Neuronal stem cell (in vitro differentiated cells): ENCODE data around the gene ISCA2.

Experiments
- DNase-seq: peaks from one replicate; pipeline ENCODE4 v3.0.0-alpha.2; 2013; ENCODE audit warnings: low spot score
- H2AFZ ChIP-seq: one replicate; pipeline ENCODE4 v1.6.1; 2013; ENCODE audit warnings: mild to moderate bottlenecking, low read length, inconsistent platforms
- H2AK5ac ChIP-seq: 2 replicates; pipeline ENCODE4 v1.6.1; 2013; ENCODE audit warnings: low read depth, mild to moderate bottlenecking, inconsistent platforms, low read length, moderate library complexity, mixed read lengths
- H2BK120ac ChIP-seq: 2 replicates; pipeline ENCODE4 v1.6.1; 2013; ENCODE audit warnings: low read depth, mild to moderate bottlenecking, inconsistent platforms, low read length, moderate library complexity, mixed read lengths
- H2BK12ac ChIP-seq: one replicate; pipeline ENCODE4 v1.6.1; 2013; ENCODE audit warnings: low read length, inconsistent platforms
- H2BK15ac ChIP-seq: 2 replicates; pipeline ENCODE4 v1.6.1; 2013; ENCODE audit warnings: mild to moderate bottlenecking, low read length, inconsistent platforms, mixed read lengths
- H2BK5ac ChIP-seq: one replicate; pipeline ENCODE4 v1.6.1; 2013; ENCODE audit warnings: inconsistent platforms, mild to moderate bottlenecking, low read length, moderate library complexity
- H3K14ac ChIP-seq: one replicate; pipeline ENCODE4 v1.6.1; 2013; ENCODE audit warnings: low read length, inconsistent platforms
- H3K18ac ChIP-seq: 2 replicates; pipeline ENCODE4 v1.6.1; 2013; ENCODE audit warnings: low read length, inconsistent platforms
- H3K23ac ChIP-seq: 2 replicates; pipeline ENCODE4 v1.6.1; 2013; ENCODE audit warnings: low read depth, mild to moderate bottlenecking, mixed read lengths, low read length, inconsistent platforms; ENCODE audit not compliant: poor library complexity
- H3K27ac ChIP-seq: replicated peaks from 3 replicates; pipeline ENCODE4 v1.5.1; 2013; ENCODE audit warnings: low read length, inconsistent platforms
- H3K27me3 ChIP-seq, 3 experiments: 2 replicates each; pipeline ENCODE4 v1.6.1; 2013; ENCODE audit warnings: low read length in 3 of 3, mild to moderate bottlenecking in 2 of 3, inconsistent platforms in 1 of 3, low read depth in 1 of 3, mixed read lengths in 1 of 3, moderate library complexity in 1 of 3; ENCODE audit not compliant: control insufficient read depth in 3 of 3, insufficient read depth in 3 of 3
- H3K36me3 ChIP-seq, 2 donors: replicated peaks in 1 of 2; 2 replicates each; pipeline ENCODE4 v1.6.1; 2013; ENCODE audit warnings: low read length in 2 of 2; ENCODE audit not compliant: control insufficient read depth in 2 of 2, insufficient read depth in 2 of 2
- H3K4ac ChIP-seq: 2 replicates; pipeline ENCODE4 v1.6.1; 2013; ENCODE audit warnings: inconsistent platforms, mild to moderate bottlenecking, low read length, moderate library complexity
- H3K4me1 ChIP-seq, 2 donors: 1 replicate in 1 of 2; 2 replicates in 1 of 2; pipeline ENCODE4 v1.6.1; 2013; ENCODE audit warnings: low read length in 2 of 2, low read depth in 1 of 2; ENCODE audit not compliant: control insufficient read depth in 2 of 2, insufficient read depth in 1 of 2
- H3K4me2 ChIP-seq: one replicate; pipeline ENCODE4 v1.6.1; 2013; ENCODE audit warnings: mild to moderate bottlenecking, low read length, inconsistent platforms; ENCODE audit not compliant: insufficient read depth, poor library complexity, severe bottlenecking
- H3K4me3 ChIP-seq, 2 donors: 2 replicates each; pipeline ENCODE4 v1.5.1; 2013; ENCODE audit warnings: low read length in 2 of 2, mild to moderate bottlenecking in 2 of 2, inconsistent platforms in 1 of 2, moderate library complexity in 1 of 2
- H3K79me1 ChIP-seq: one replicate; pipeline ENCODE4 v1.6.1; 2013; ENCODE audit warnings: low read depth, mild to moderate bottlenecking, inconsistent platforms, low read length, moderate library complexity
- H3K9ac ChIP-seq: one replicate; pipeline ENCODE4 v1.6.1; 2013; ENCODE audit warnings: mild to moderate bottlenecking, low read depth, low read length, inconsistent platforms; ENCODE audit not compliant: poor library complexity
- H3K9me3 ChIP-seq, 2 donors: replicated peaks in 1 of 2; 2 replicates each; pipeline versions ENCODE3 to v1.6.1; 2013; ENCODE audit warnings: low read length in 2 of 2, mild to moderate bottlenecking in 2 of 2, inconsistent platforms in 1 of 2, low read depth in 1 of 2, mixed read lengths in 1 of 2, moderate library complexity in 1 of 2; ENCODE audit not compliant: control insufficient read depth in 2 of 2, insufficient read depth in 1 of 2
- H4K8ac ChIP-seq: one replicate; pipeline ENCODE4 v1.6.1; 2013; ENCODE audit warnings: low read depth, mild to moderate bottlenecking, inconsistent platforms, low read length, moderate library complexity
- H4K91ac ChIP-seq: one replicate; pipeline ENCODE4 v1.6.1; 2013; ENCODE audit warnings: low read length, low read depth, mild to moderate bottlenecking, inconsistent platforms; ENCODE audit not compliant: poor library complexity
- WGBS, 2 donors: extraction: QIAGEN DNeasy Blood & Tissue Kit; methylation state at CpG; one replicate each; pipeline ENCODE4 v1.1.7; 2013; ENCODE audit warnings: missing lambda C conversion rate in 2 of 2, mixed read lengths in 1 of 2; ENCODE audit not compliant: insufficient read length in 2 of 2, insufficient replicate concordance in 1 of 2; ENCODE audit errors: extremely low coverage in 2 of 2; 5-methylcytosine and 5-hydroxymethylcytosine counted together

The ISCA2 gene

GRCh38 chr14:74519316-74520074 is 25.9 kb downstream of the ISCA2 start:
- H2BK5ac ChIP-seq: no peak overlapping the region
- peaks cover 10 to 30% of the 10 kb centered on the region in 2 donors for H3K4me1 ChIP-seq
- H3K79me1 ChIP-seq: no peaks in the 10 kb centered on the region
- H4K8ac ChIP-seq: no peak overlapping the region
- peak overlapping the region; percentile 20 for H4K91ac ChIP-seq
- no peak overlapping the region for H3K4me2 ChIP-seq
- no peak overlapping the region for H3K23ac ChIP-seq
- no CpG with 5 or more reads among the region's 6 CpGs for WGBS, 2 donors
- H3K9me3 ChIP-seq: no peaks in the 10 kb centered on the region
- peak overlapping the region; percentile 76 for H3K18ac ChIP-seq
- H3K14ac ChIP-seq: no peak overlapping the region
- H3K27me3 ChIP-seq: peaks cover 0 to 8% (median 0%) of the 10 kb centered on the region in 3 experiments
- H2AK5ac ChIP-seq: no peak overlapping the region
- no peak overlapping the region for H2AFZ ChIP-seq
- no peak overlapping the region for H2BK15ac ChIP-seq
- no peak overlapping the region for H3K4ac ChIP-seq
- no peak overlapping the region for H2BK120ac ChIP-seq
- H2BK12ac ChIP-seq: peak overlapping the region; percentile 28
- DNase-seq: no peak
- H3K36me3 ChIP-seq: no peaks in the 10 kb centered on the region
- H3K4me3 ChIP-seq: no peak overlapping the region
- H3K9ac ChIP-seq: no peak overlapping the region
- H3K27ac ChIP-seq: no peak overlapping the region

- no peak overlapping the region for H3K18ac ChIP-seq
- H3K27me3 ChIP-seq: peaks cover 0 to 21% (median 0%) of the 10 kb centered on the region in 3 experiments
- no peak overlapping the region for H4K8ac ChIP-seq
- H2BK120ac ChIP-seq: peak overlapping the region; percentile 28
- no peak for DNase-seq
- H3K14ac ChIP-seq: peak overlapping the region; percentile 22
- peak overlapping the region; percentile 52 for H2BK12ac ChIP-seq
- H2BK5ac ChIP-seq: no peak overlapping the region
- peak overlapping the region; percentile 81 for H2BK15ac ChIP-seq
- H3K4me3 ChIP-seq: no peak overlapping the region
- H2AK5ac ChIP-seq: peak overlapping the region; percentile 72
- H3K9ac ChIP-seq: no peak overlapping the region
- WGBS, 2 donors: no CpG with 5 or more reads among the region's 10 CpGs
- no peaks in the 10 kb centered on the region for H3K79me1 ChIP-seq
- no peaks in the 10 kb centered on the region for H3K36me3 ChIP-seq
- peaks cover 2 to 28% of the 10 kb centered on the region in 2 donors for H3K4me1 ChIP-seq
- peak overlapping the region; percentile 65 for H3K23ac ChIP-seq
- H4K91ac ChIP-seq: no peak overlapping the region
- peak overlapping the region; percentile 41 for H3K4ac ChIP-seq
- H3K27ac ChIP-seq: no peak overlapping the region
- no peaks in the 10 kb centered on the region for H3K9me3 ChIP-seq
- no peak overlapping the region for H3K4me2 ChIP-seq
- no peak overlapping the region for H2AFZ ChIP-seq
Measured at GRCh38 chr14:74521756-74522155, 28.2 kb downstream of the ISCA2 start.

DNA sequence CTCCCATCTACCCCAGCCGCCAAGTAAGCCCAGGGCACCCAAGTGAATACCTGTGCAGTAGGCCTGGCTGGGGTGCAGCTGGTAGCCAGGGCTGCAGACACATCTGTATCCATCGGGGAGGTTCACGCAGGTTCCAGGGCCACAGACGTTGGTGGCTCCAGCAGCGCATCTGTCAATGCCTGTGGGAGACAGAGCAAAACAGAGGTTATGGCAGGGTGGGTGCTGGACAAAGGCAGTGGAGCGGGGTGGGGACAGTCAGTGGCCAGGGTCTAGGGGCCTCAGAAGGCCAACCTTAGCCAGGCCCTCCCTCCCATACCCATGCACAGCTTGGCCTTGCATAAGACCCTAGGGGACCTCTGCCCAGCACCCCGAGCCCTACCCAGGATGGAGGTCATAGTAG is 29.2 kb downstream of the ISCA2 start:
- Histone ChIP-seq H3K4ac (no peak overlapping the region), H3K36me3 (no peaks in the 10 kb centered on the region), H2AFZ (no peak overlapping the region), H3K9ac (peak overlapping the region; percentile 14), H3K23ac (no peak overlapping the region), H3K27me3 (peaks cover 0 to 24% (median 0%) of the 10 kb centered on the region in 3 experiments), H3K4me2 (no peak overlapping the region), H3K4me1 (peaks cover 0 to 25% of the 10 kb centered on the region in 2 donors), H3K9me3 (no peaks in the 10 kb centered on the region), H3K79me1 (no peaks in the 10 kb centered on the region), H2BK15ac (no peak overlapping the region), H4K91ac (no peak overlapping the region), H2AK5ac (no peak overlapping the region), H2BK120ac (no peak overlapping the region), H3K4me3 (no peak overlapping the region), H2BK12ac (no peak overlapping the region), H3K14ac (no peak overlapping the region), H4K8ac (no peak overlapping the region), H3K18ac (peak overlapping the region; percentile 58), H3K27ac (no peak overlapping the region), H2BK5ac (no peak overlapping the region)
- no peak for DNase-seq
- WGBS, 2 donors: no CpG with 5 or more reads among the region's 7 CpGs

DNA sequence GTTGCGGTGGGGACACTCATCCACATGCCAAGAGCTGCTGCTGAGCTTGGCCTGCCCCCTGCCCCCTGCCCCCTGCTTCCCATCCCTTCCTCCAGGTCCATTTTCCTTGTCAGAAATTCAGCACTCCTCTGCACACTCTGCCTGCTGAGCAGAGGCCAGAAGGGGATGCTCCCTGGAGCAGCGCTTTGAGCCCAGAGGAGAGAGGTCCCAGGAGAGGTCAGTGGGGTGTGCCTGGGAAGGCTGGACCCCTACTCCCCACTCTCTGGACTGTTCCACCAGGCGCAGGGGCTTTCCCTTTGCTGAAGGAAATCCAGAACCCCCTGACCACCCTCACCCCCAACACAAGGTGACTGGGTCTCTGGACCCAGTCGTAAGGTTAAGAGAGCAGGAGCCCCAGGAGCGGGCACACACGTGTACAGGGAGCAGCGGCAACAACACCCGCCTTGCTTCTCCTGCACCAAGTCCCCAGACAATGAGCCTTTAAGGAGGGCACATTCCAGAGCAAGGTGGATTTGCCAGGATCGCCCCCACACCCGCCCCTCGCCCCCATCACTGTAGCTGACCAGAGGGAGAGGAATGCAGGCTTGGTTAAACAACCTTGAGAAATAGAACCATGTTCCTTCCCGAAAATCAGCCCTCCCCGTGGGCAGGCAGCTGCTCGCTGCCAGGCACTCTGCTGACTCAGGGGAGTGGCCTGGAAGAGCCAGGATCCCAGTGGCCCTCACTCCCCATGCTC is 30.7 kb downstream of the ISCA2 start:
- peak overlapping the region; percentile 38 for H2BK120ac ChIP-seq
- no peak for DNase-seq
- H3K14ac ChIP-seq: no peak overlapping the region
- no peak overlapping the region for H3K23ac ChIP-seq
- H2AFZ ChIP-seq: no peak overlapping the region
- H3K79me1 ChIP-seq: no peaks in the 10 kb centered on the region
- H3K27me3 ChIP-seq: peaks cover 0 to 26% (median 0%) of the 10 kb centered on the region in 3 experiments
- no peaks in the 10 kb centered on the region for H3K9me3 ChIP-seq
- H3K18ac ChIP-seq: peak overlapping the region; percentile 73
- peak overlapping the region; percentile 67 for H3K4ac ChIP-seq
- H2BK5ac ChIP-seq: peak overlapping the region; percentile 40
- peak overlapping the region; percentile 25 for H4K91ac ChIP-seq
- H3K27ac ChIP-seq: no peak overlapping the region
- no CpG with 5 or more reads among the region's 14 CpGs for WGBS, 2 donors
- no peak overlapping the region for H3K4me2 ChIP-seq
- H2BK12ac ChIP-seq: no peak overlapping the region
- H3K4me3 ChIP-seq: no peak overlapping the region
- H2BK15ac ChIP-seq: peak overlapping the region; percentile 17
- no peak overlapping the region for H3K9ac ChIP-seq
- peaks cover 0 to 25% of the 10 kb centered on the region in 2 donors for H3K4me1 ChIP-seq
- peak overlapping the region; percentile 87 for H2AK5ac ChIP-seq
- no peaks in the 10 kb centered on the region for H3K36me3 ChIP-seq
- no peak overlapping the region for H4K8ac ChIP-seq
